LNCAP (cell line): ENCODE results near the gene RPL34.

ENCODE experiments used
- TF ChIP-seq, protein P1 (sequence below): fragments of 450-650 bp; IDR thresholded peaks from 2 replicates; pipeline ENCODE4 v1.5.1; 2017; ENCODE audit warnings: mild to moderate bottlenecking

The RPL34 gene

DNA sequence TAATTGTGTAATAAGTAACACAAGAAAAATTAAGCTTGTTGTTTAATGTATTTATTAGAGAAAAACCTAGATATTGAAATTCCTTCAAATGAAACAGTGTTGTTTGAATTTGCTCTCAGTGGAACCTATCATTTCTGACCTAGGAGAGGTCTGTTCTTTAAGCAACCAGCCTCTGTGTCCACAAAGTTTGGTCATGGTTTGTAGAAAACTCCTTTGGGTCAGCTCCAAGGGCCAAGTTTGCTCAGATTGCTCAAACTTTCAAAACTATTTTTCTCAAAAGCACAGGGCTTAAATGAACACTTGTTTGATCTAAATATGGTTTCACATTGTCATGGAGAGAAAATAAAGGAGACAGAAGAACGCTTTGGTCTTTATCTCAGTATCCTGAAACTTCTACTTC is 29.6 kb upstream of the RPL34 start:
- TF ChIP-seq, protein P1, sequence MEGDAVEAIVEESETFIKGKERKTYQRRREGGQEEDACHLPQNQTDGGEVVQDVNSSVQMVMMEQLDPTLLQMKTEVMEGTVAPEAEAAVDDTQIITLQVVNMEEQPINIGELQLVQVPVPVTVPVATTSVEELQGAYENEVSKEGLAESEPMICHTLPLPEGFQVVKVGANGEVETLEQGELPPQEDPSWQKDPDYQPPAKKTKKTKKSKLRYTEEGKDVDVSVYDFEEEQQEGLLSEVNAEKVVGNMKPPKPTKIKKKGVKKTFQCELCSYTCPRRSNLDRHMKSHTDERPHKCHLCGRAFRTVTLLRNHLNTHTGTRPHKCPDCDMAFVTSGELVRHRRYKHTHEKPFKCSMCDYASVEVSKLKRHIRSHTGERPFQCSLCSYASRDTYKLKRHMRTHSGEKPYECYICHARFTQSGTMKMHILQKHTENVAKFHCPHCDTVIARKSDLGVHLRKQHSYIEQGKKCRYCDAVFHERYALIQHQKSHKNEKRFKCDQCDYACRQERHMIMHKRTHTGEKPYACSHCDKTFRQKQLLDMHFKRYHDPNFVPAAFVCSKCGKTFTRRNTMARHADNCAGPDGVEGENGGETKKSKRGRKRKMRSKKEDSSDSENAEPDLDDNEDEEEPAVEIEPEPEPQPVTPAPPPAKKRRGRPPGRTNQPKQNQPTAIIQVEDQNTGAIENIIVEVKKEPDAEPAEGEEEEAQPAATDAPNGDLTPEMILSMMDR = no peak

DNA sequence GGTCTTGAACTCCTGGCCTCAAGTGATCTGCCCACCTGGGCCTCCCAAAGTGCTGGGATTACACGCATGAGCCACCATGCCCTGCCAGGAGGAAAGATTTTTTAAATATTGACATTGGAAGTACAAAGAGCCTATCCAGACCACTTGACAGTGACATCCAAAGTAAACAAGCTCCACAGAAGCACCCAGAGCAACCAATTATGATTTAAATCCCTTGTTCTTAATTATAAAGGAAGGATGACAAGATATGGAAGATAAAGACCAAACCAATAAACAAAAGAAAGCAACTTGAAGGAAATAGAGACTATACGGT is 27.7 kb upstream of the RPL34 start:
- TF ChIP-seq, protein P1 = no peak

DNA sequence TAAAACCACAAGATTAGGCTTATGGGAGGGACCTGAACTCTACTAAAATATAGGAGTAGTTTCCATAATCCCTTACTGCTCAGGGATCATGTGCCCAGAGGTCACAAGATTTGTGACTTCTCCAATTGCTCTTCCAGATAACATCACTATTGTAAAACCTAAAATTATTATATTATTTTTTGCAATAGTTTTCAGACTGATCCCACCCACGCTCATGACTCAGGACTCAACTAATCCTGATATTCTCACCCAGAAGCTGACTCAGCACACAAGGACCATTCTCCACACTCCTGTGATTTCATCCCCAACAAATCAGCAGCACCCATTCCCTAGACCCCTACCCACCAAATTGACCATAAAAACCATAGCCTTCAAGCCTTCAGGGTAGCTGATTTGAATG is 24.0 kb upstream of the RPL34 start:
- TF ChIP-seq, protein P1 = no peak

DNA sequence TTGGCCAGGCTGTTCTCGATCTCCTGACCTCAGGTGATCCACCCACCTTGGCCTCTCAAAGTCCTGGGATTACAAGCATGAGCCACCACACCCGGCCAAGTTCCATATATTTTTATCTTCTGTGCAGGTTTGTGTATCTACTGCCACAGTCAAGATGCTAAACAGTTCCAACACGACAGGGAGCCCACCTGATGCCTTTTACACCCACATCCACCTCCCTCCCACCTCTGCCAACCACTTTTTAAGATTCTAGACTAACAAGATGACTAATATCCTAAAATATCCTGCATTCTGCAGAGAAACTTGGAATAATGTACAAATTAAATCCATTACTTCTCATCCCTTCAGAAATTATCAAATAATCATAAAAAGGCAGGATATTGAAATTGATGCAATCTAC is 19.3 kb upstream of the RPL34 start:
- TF ChIP-seq, protein P1 = no peak

DNA sequence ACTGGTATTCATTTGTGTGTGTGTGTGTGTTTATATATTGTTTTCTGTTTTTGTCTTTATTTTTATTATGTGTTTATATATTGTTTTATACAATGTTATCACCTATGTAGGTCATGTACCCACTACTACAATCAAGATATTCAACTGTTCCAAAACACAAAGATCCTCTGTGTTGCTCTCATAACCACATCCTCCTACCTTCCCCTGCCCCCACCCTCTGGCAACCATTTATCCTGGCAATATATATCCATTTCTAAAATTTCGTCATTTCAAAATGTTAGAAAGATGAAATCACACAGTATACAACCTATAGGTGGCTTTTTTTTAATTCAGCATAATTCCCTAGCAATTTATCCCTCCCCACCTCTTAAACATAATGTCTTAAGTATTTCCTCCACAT is 18.8 kb upstream of the RPL34 start:
- TF ChIP-seq, protein P1 = no peak

DNA sequence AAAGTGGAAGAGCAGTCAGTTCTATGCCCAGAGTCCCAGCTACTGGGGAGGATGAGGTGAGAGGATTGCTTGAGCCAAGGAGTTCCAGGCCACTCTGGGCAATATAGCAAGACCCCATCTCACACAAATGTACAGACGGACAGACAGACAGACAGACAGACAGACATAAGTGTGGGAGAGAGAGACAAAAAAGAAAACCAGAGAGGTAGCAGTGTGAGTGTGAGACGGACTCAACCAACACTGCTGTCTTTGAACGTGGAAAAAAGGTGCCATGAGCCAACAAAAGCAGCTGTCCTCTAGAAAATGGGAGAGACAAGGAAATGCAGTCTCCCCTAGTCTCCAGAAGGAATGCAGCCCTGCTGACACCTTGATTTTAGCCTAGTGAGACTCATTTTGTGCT is 18.2 kb upstream of the RPL34 start:
- TF ChIP-seq, protein P1 = no peak

DNA sequence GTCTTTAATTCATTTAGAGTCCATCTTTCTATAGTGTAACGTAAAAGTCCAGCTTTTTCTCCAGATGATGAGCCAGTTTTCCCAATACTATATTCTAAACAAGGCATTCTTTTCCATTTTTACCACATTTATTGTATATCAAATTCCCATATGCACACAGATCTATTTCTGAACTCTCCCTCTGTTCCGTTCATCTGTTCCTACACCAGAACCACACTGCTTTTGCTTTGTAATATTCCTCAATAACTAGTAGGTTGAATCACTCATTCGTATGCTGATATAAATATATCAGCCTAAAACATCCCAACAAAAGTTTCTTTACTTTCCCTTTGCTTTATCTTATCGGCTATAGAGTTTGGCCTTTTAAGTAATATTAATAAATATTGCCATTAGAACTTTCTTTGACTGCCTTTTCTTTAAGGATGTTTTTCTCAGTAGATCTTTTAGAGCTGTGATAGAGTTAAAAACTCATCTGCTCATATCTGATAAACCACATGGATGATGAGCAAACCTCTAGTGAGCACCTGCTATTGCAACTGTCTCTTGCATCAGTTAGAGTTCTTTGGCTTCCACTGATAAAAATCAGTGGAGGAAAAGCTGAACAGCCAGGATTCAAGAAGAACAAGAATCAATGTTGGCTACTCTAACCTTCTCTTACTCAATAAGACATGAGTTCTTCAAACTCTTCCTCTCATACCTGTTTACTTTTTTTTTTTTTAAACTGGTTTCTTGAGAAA is 13.1 kb upstream of the RPL34 start:
- TF ChIP-seq, protein P1 = no peak

DNA sequence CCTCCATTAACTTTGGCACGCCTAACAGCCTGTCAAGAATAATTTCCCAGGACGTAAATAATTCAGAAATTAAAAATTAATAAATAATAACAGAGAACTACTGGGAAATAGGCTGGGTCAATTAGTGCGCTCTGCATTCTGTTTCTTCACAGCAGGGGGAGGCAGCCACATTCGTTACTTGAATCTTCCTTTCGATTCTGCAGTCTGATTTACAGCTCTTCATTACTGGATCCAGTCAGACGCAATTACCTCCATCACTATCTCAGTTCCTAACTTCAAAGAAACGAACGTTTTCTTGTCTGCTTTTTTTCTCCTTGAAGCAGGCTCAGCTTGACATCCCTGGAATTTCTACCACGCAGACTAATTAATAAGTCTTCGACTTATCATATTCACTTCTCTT is 9.0 kb upstream of the RPL34 start:
- TF ChIP-seq, protein P1 = no peak
